Keratinocyte (primary cell): ENCODE results near the gene ARMC2. TPM values are rescaled to one million over a fixed set of nuclear protein-coding genes. Genes with fewer than 3 reads are reported as not detected.

Experiments used
- DNase-seq: peaks from one replicate; pipeline ENCODE4 v3.0.0-alpha.2; 2011; ENCODE audit warnings: low read depth, missing footprints, low spot score
- FAIRE-seq: peaks from 2 replicates; lab custom pipeline; 2011; peaks lifted over from hg19 to GRCh38; lab: Jason Lieb, UNC
- H2AFZ ChIP-seq: 2 replicates; pipeline ENCODE4 v1.6.0; 2012; ENCODE audit warnings: low read length, control low read depth, inconsistent platforms; ENCODE audit not compliant: control insufficient read depth
- H3K27ac ChIP-seq: 2 replicates; pipeline ENCODE4 v1.5.1; 2011; ENCODE audit warnings: low read length; ENCODE audit not compliant: control insufficient read depth, insufficient read depth
- H3K27me3 ChIP-seq: 3 replicates; pipeline ENCODE4 v1.6.0; 2011; ENCODE audit warnings: low read length; ENCODE audit not compliant: control insufficient read depth, insufficient read depth; ENCODE audit errors: extremely low read depth
- H3K36me3 ChIP-seq, 2 experiments: 2 replicates in 1 of 2; 3 replicates in 1 of 2; pipeline ENCODE4 v1.5.1; 2011; ENCODE audit warnings: low read length in 2 of 2, mild to moderate bottlenecking in 1 of 2; ENCODE audit not compliant: control insufficient read depth in 2 of 2, insufficient read depth in 2 of 2; ENCODE audit errors: extremely low read depth in 1 of 2
- H3K4me1 ChIP-seq: 3 replicates; pipeline ENCODE4 v1.5.1; 2011; ENCODE audit warnings: low read length; ENCODE audit not compliant: control insufficient read depth, insufficient read depth; ENCODE audit errors: extremely low read depth
- H3K4me2 ChIP-seq: 3 replicates; pipeline ENCODE4 v1.6.0; 2011; ENCODE audit warnings: low read depth, low read length; ENCODE audit not compliant: control insufficient read depth, insufficient read depth; ENCODE audit errors: extremely low read depth
- H3K4me3 ChIP-seq, 3 experiments: fragments of 200-600 bp in 1 of 3; sonication (generic) in 1 of 3; 2 replicates in 2 of 3; 3 replicates in 1 of 3; pipeline ENCODE4 v1.5.1; 2011 to 2016; ENCODE audit warnings: low read length in 3 of 3, mild to moderate bottlenecking in 3 of 3, control low read depth in 2 of 3, inconsistent platforms in 1 of 3, low read depth in 1 of 3, mixed read lengths in 1 of 3, mixed run types in 1 of 3, moderate library complexity in 1 of 3; ENCODE audit not compliant: control insufficient read depth in 2 of 3, insufficient read depth in 2 of 3; ENCODE audit errors: extremely low read depth in 1 of 3
- H3K79me2 ChIP-seq: 2 replicates; pipeline ENCODE4 v1.6.0; 2012; ENCODE audit warnings: low read length; ENCODE audit not compliant: control insufficient read depth, insufficient read depth
- H3K9ac ChIP-seq: 3 replicates; pipeline ENCODE4 v1.6.0; 2011; ENCODE audit warnings: low read length; ENCODE audit not compliant: control insufficient read depth, insufficient read depth; ENCODE audit errors: extremely low read depth
- H3K9me1 ChIP-seq: 3 replicates; pipeline ENCODE4 v1.6.0; 2011; ENCODE audit warnings: low read length; ENCODE audit not compliant: control insufficient read depth, insufficient read depth; ENCODE audit errors: extremely low read depth
- H3K9me3 ChIP-seq: 2 replicates; pipeline ENCODE4 v1.5.1; 2012; ENCODE audit warnings: low read depth, low read length; ENCODE audit not compliant: control insufficient read depth
- H4K20me1 ChIP-seq: 3 replicates; pipeline ENCODE4 v1.6.0; 2011; ENCODE audit warnings: low read length; ENCODE audit not compliant: control insufficient read depth, insufficient read depth; ENCODE audit errors: extremely low read depth
- CTCF ChIP-seq, 3 experiments: IDR thresholded peaks in 1 of 3; conservative IDR thresholded peaks in 1 of 3; optimal IDR thresholded peaks in 1 of 3; 2 replicates in 2 of 3; 3 replicates in 1 of 3; pipeline versions ENCODE3 to v1.5.1; 2011; ENCODE audit warnings: low read length in 3 of 3, mild to moderate bottlenecking in 3 of 3, moderate library complexity in 2 of 3, control low read depth in 1 of 3, inconsistent platforms in 1 of 3; ENCODE audit not compliant: insufficient read depth in 2 of 3; ENCODE audit errors: extremely low read depth in 1 of 3
- EZH2 ChIP-seq: IDR thresholded peaks from one replicate; pipeline ENCODE4 v1.6.1; 2012; ENCODE audit warnings: inconsistent platforms, mild to moderate bottlenecking, low read length, moderate library complexity
- dilution Hi-C: fragments of 300-500 bp; cut with MboI; formaldehyde crosslinking; loops from one replicate; pipeline ENCODE4 v1.7.0; 2020; ENCODE audit warnings: low sequenced_read_pairs; ENCODE audit not compliant: extremely low pct_ligation_motif_present
- polyA plus RNA-seq, 5 experiments: library from polyadenylated mRNA; depleted of rRNA in 3 of 5; stranded (reverse) in 3 of 5; stranded (forward) in 1 of 5; unstranded in 1 of 5; fragments of >200 nt; gene quantifications; 1 replicate in 1 of 5; 2 replicates in 3 of 5; 3 replicates in 1 of 5; pipeline versions ENCODE4 v1.2.1 to v1.2.3, GENCODE V29; 2011 to 2012; ENCODE audit warnings: missing spikeins in 2 of 5, low read depth in 1 of 5, low replicate concordance in 1 of 5

The ARMC2 gene
- polyA plus RNA-seq, 1 donor (not counting 4 experiments of a cell fraction or from before 2014, with no cell fraction given) = 3.8 TPM

GRCh38 chr6:108832738-108833137 lies 15.5 kb upstream of the ARMC2 start:
- no peak for FAIRE-seq
- TF ChIP-seq CTCF (optimal IDR thresholded peaks at IDR 0.05 in 1 of 3, IDR thresholded peaks at IDR 0.05 in 1 of 3, conservative IDR thresholded peaks at IDR 0.05 in 1 of 3; ENCODE audit: extremely low read depth in 1 of 3, insufficient read depth in 2 of 3, low read length in 3 of 3) (no peak), EZH2 (no peak)
- Histone ChIP-seq H3K27me3 (no peaks in the 10 kb centered on the region), H3K36me3 (no peaks in the 10 kb centered on the region), H3K9me3 (no peaks in the 10 kb centered on the region), H4K20me1 (no peaks in the 10 kb centered on the region), H3K4me1 (peaks cover 5% of the 10 kb centered on the region), H3K4me2 (no peak overlapping the region), H3K27ac (no peak overlapping the region), H3K9me1 (no peaks in the 10 kb centered on the region), H2AFZ (no peak overlapping the region), H3K79me2 (no peaks in the 10 kb centered on the region), H3K4me3 (no peak overlapping the region), H3K9ac (no peak overlapping the region)
- dilution Hi-C loops = no loop called here
- DNase-seq = no peak

DNA sequence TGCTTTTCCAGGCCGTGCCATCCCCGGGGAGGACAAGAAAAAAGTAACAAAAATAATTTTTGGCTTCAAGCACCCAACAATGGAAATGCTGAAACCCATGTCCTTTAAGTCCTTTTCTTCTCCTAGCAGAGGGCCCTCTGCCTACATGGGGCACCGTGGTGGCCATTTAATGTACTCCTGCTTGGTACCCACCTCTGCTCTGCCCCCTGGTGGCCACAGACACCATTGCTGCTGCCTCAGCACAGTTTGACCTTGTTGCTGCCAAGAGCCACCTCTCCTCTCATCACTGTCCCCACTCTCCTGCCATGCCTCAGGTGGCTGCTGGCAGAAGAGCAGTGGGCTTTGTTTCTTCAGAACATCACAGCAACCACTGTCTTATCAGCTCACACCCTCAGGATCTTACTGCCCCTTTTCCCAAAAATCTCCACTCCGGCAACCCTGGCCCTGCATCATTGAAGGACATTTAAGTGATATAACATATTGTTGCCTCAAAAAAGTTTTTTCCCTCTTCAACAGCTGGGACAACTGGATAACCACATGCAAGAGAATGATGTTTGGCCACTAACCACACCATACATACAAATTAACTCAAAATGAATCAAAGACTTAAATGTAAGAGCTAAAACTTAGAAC lies 12.9 kb upstream of the ARMC2 start:
- Histone ChIP-seq H3K4me2 (no peak overlapping the region), H3K79me2 (no peaks in the 10 kb centered on the region), H3K4me1 (peaks cover 5% of the 10 kb centered on the region), H3K36me3 (no peaks in the 10 kb centered on the region), H3K4me3 (no peak overlapping the region), H3K27ac (no peak overlapping the region), H3K27me3 (no peaks in the 10 kb centered on the region), H4K20me1 (no peaks in the 10 kb centered on the region), H2AFZ (no peak overlapping the region), H3K9me3 (no peaks in the 10 kb centered on the region), H3K9ac (no peak overlapping the region), H3K9me1 (no peaks in the 10 kb centered on the region)
- FAIRE-seq (peak; percentile 86), DNase-seq (peak; percentile 56)
- dilution Hi-C loops = no loop called here
- TF ChIP-seq EZH2 (no peak), CTCF (optimal IDR thresholded peaks at IDR 0.05 in 1 of 3, IDR thresholded peaks at IDR 0.05 in 1 of 3, conservative IDR thresholded peaks at IDR 0.05 in 1 of 3; ENCODE audit: extremely low read depth in 1 of 3, insufficient read depth in 2 of 3, low read length in 3 of 3) (peak; percentile 89 to 99 (median 90))
